ENCODE results near the gene POGLUT2.

DNA sequence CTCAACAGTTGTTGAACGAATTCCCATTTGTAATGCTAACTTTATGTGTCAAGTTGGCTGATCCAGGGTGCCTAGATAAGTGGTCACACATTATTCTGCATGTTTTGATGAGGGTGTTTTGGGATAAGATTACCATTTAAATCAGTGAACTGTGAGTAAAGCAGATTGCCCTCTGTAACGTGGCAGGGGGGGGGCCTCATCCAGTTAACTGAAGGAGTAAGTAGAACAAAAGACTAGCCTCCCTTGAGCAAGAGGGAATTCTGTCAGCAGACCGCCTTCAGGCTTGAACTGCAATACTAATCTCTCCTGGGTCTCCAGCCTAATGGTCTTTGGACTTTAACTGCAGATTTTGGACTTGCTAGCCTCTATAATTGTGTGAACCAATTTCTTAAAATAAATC lies 21.0 kb downstream of the POGLUT2 start:
- TF ChIP-seq, protein P1, sequence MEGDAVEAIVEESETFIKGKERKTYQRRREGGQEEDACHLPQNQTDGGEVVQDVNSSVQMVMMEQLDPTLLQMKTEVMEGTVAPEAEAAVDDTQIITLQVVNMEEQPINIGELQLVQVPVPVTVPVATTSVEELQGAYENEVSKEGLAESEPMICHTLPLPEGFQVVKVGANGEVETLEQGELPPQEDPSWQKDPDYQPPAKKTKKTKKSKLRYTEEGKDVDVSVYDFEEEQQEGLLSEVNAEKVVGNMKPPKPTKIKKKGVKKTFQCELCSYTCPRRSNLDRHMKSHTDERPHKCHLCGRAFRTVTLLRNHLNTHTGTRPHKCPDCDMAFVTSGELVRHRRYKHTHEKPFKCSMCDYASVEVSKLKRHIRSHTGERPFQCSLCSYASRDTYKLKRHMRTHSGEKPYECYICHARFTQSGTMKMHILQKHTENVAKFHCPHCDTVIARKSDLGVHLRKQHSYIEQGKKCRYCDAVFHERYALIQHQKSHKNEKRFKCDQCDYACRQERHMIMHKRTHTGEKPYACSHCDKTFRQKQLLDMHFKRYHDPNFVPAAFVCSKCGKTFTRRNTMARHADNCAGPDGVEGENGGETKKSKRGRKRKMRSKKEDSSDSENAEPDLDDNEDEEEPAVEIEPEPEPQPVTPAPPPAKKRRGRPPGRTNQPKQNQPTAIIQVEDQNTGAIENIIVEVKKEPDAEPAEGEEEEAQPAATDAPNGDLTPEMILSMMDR (IDR thresholded peaks at IDR 0.05 in 2 of 3, conservative IDR thresholded peaks at IDR 0.05 in 1 of 3; ENCODE audit: control insufficient read depth in 2 of 3, extremely low read depth in 1 of 3, insufficient read depth in 1 of 3, low read depth in 3 of 3, low read length in 3 of 3) = no peak
- TF ChIP-seq TAF1 (IDR thresholded peaks at IDR 0.05; ENCODE audit: borderline replicate concordance, low read depth, low read length) (no peak), POLR2A (IDR thresholded peaks at IDR 0.05; ENCODE audit: low read depth, low read length) (no peak), NKRF (conservative IDR thresholded peaks at IDR 0.05) (no peak), CBX3 (IDR thresholded peaks at IDR 0.05; ENCODE audit: borderline replicate concordance, low read depth) (no peak), ESRRA (IDR thresholded peaks at IDR 0.05; ENCODE audit: low read length) (no peak)
